Smooth muscle cell (in vitro differentiated cells): ENCODE measurements around the gene GPR42. TPM values are rescaled to one million over a fixed set of nuclear protein-coding genes. Genes with fewer than 3 reads are reported as not detected.
"Not testable (repeated sequence)": the region's sequence is repeated elsewhere in the genome, so short reads cannot be mapped to it uniquely, and the experiment has no call there.

Experiments
- DNase-seq: peaks from one replicate; lab custom pipeline; 2025; ENCODE audit not compliant: unreplicated experiment; lab: John Stamatoyannopoulos, UW
- H2AFZ ChIP-seq: fragments of 200-600 bp; sonication (generic); 2 replicates; pipeline ENCODE4 v1.6.0; 2016; ENCODE audit warnings: antibody characterized with exemption, low read depth, mild to moderate bottlenecking
- H3F3A ChIP-seq: fragments of 200-600 bp; sonication (generic); 2 replicates; pipeline ENCODE4 v1.6.0; 2017; ENCODE audit warnings: antibody characterized with exemption, low read depth
- H3K27ac ChIP-seq: fragments of 200-600 bp; sonication (generic); 2 replicates; pipeline ENCODE4 v1.5.1; 2016; ENCODE audit warnings: low read depth, mild to moderate bottlenecking
- H3K27me3 ChIP-seq: fragments of 200-600 bp; sonication (generic); 2 replicates; pipeline ENCODE4 v1.6.1; 2016; ENCODE audit warnings: low read depth, mild to moderate bottlenecking
- H3K36me3 ChIP-seq: fragments of 200-600 bp; sonication (generic); 2 replicates; pipeline ENCODE4 v1.5.1; 2016; ENCODE audit warnings: low read depth
- H3K4me1 ChIP-seq: fragments of 200-600 bp; sonication (generic); 2 replicates; pipeline ENCODE4 v1.5.1; 2016; ENCODE audit warnings: low read depth
- H3K4me2 ChIP-seq: fragments of 200-600 bp; sonication (generic); 2 replicates; pipeline ENCODE4 v1.6.0; 2016; ENCODE audit warnings: mild to moderate bottlenecking
- H3K4me3 ChIP-seq: fragments of 200-600 bp; sonication (generic); 2 replicates; pipeline ENCODE4 v1.5.1; 2016; ENCODE audit warnings: mild to moderate bottlenecking
- H3K79me2 ChIP-seq: fragments of 200-600 bp; sonication (generic); 2 replicates; pipeline ENCODE4 v1.6.0; 2016; ENCODE audit warnings: low read depth, mild to moderate bottlenecking
- H3K9ac ChIP-seq: fragments of 200-600 bp; sonication (generic); 2 replicates; pipeline ENCODE4 v1.6.0; 2016; ENCODE audit warnings: low read depth
- H3K9me3 ChIP-seq: fragments of 200-600 bp; sonication (generic); replicated peaks from 2 replicates; pipeline ENCODE4 v1.5.1; 2016; ENCODE audit warnings: low read depth
- H4K20me1 ChIP-seq: fragments of 200-600 bp; sonication (generic); 2 replicates; pipeline ENCODE4 v1.6.0; 2016; ENCODE audit warnings: low read depth
- WGBS: methylation state at CpG from one replicate; pipeline ENCODE4 v1.1.7; 2016; ENCODE audit warnings: low lambda C conversion rate; 5-methylcytosine and 5-hydroxymethylcytosine counted together
- polyA plus RNA-seq: library from polyadenylated mRNA; unstranded; fragments of >200 nt; fragmentation: Nextera tagmentation; extraction: Ambion mirVana; gene quantifications from 2 replicates; pipeline ENCODE4 v1.2.1, GENCODE V29; 2016
- total RNA-seq: library from RNA; depleted of rRNA; stranded (reverse); fragments of >200 nt; gene quantifications from 2 replicates; pipeline ENCODE4 v1.2.3, GENCODE V29; 2014
- TF ChIP-seq, protein P1 (sequence below): fragments of 200-600 bp; sonication (generic); IDR thresholded peaks from 2 replicates; pipeline ENCODE4 v1.5.1; 2017; ENCODE audit warnings: borderline replicate concordance, mild to moderate bottlenecking, antibody characterized with exemption; ENCODE audit not compliant: insufficient read depth, poor library complexity, severe bottlenecking

GPR42 gene
- total and polyA plus RNA-seq, 2 experiments from 2014 or later, result not detected

DNA sequence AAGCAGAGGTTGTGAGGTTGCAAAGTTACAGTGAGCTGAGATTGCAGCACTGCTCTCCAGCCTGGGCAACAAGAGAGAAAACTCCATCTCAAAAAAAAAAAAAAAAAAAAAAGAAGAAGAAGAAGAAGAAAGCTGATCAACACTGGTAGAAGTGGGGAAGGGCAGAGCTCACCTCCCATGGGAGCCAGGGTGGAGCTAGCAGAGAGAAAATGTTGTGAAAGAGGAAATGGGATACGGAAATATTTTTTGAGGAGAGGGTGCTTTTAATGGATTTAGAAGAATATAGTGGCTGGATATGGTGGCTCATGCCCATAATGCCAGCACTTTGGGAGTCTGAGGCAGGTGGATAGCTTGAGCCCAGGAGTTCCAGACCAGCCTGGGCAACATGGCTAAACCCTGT lies 6.8 kb downstream of the GPR42 start:
- no peaks in the 10 kb centered on the region for H4K20me1 ChIP-seq
- TF ChIP-seq, protein P1, sequence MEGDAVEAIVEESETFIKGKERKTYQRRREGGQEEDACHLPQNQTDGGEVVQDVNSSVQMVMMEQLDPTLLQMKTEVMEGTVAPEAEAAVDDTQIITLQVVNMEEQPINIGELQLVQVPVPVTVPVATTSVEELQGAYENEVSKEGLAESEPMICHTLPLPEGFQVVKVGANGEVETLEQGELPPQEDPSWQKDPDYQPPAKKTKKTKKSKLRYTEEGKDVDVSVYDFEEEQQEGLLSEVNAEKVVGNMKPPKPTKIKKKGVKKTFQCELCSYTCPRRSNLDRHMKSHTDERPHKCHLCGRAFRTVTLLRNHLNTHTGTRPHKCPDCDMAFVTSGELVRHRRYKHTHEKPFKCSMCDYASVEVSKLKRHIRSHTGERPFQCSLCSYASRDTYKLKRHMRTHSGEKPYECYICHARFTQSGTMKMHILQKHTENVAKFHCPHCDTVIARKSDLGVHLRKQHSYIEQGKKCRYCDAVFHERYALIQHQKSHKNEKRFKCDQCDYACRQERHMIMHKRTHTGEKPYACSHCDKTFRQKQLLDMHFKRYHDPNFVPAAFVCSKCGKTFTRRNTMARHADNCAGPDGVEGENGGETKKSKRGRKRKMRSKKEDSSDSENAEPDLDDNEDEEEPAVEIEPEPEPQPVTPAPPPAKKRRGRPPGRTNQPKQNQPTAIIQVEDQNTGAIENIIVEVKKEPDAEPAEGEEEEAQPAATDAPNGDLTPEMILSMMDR, result no peak
- no peaks in the 10 kb centered on the region for H3K79me2 ChIP-seq
- no peak overlapping the region for H3K27ac ChIP-seq
- H3K9me3 ChIP-seq, result no peaks in the 10 kb centered on the region
- no peaks in the 10 kb centered on the region for H3F3A ChIP-seq
- H3K36me3 ChIP-seq, result no peaks in the 10 kb centered on the region
- WGBS, result 83% methylated on average over 1 of the region's 1 CpG
- no peak overlapping the region for H3K4me2 ChIP-seq
- no peaks in the 10 kb centered on the region for H3K4me1 ChIP-seq
- H3K27me3 ChIP-seq, result no peaks in the 10 kb centered on the region
- H3K9ac ChIP-seq, result no peak overlapping the region
- H2AFZ ChIP-seq, result no peak overlapping the region
- DNase-seq, result no peak
- H3K4me3 ChIP-seq, result no peak overlapping the region

DNA sequence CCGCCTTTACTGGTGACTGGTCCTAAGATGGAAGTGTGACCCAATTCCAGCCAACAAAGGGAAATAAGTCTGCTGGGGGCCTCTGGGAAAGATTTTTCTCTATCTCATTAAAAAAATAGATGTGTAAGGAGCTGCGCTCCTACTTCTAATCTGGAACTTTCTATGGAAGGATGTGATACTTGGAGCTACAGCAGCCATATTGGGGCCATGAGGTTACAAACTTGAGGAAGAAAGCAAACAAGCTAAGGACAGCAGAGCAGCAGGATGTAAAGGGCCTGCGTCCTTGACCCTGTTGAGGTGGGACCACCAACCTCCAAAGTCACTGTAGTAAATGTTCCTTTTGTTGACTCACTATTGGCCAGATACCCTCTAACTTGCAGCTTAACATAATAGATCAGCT lies 7.5 kb downstream of the GPR42 start:
- no peaks in the 10 kb centered on the region for H3K79me2 ChIP-seq
- 93% methylated on average over 3 of the region's 3 CpGs for WGBS
- H3K36me3 ChIP-seq, result no peaks in the 10 kb centered on the region
- no peak overlapping the region for H3K4me3 ChIP-seq
- no peak overlapping the region for H3K27ac ChIP-seq
- no peak overlapping the region for H2AFZ ChIP-seq
- H3K9me3 ChIP-seq, result no peaks in the 10 kb centered on the region
- TF ChIP-seq, protein P1, result no peak
- H3F3A ChIP-seq, result no peaks in the 10 kb centered on the region
- no peaks in the 10 kb centered on the region for H3K4me1 ChIP-seq
- no peak for DNase-seq
- H3K9ac ChIP-seq, result no peak overlapping the region
- H3K4me2 ChIP-seq, result no peak overlapping the region
- no peaks in the 10 kb centered on the region for H3K27me3 ChIP-seq
- no peaks in the 10 kb centered on the region for H4K20me1 ChIP-seq

DNA sequence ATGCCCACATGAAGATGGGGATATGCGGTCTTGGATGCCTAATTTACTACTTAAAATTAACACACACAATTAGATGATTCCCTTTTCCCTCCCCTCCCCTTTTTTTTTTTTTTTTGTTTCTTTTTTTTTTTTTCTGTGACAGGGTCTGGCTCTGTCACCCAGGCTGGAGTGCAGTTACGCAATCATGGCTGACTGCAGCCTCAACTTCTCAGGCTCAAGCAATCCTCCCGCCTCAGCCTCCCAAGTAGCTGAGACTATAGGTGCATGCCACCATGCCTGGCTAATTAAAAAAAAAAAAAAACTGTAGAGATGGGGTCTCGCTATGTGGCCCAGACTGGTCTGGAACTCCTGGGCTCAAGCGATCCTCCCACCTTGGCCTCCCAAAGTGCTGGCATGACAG lies 8.7 kb downstream of the GPR42 start:
- H3K36me3 ChIP-seq, H3K4me1 ChIP-seq, H4K20me1 ChIP-seq, H3K27me3 ChIP-seq, H3K4me2 ChIP-seq, H3K27ac ChIP-seq, H3K9me3 ChIP-seq, DNase-seq, H3K4me3 ChIP-seq, H3F3A ChIP-seq, H3K79me2 ChIP-seq, H2AFZ ChIP-seq, H3K9ac ChIP-seq: not testable (repeated sequence)
- 92% methylated on average over 5 of the region's 5 CpGs for WGBS

GRCh38 chr19:35379992-35380391 lies 9.1 kb downstream of the GPR42 start:
- TF ChIP-seq, protein P1, result no peak
- 47% methylated on average over 1 of the region's 1 CpG for WGBS

More at GRCh38 chr19:35379992-35380391, 9.1 kb downstream of the GPR42 start:
- H3K9me3 ChIP-seq, result no peaks in the 10 kb centered on the region
- no peaks in the 10 kb centered on the region for H4K20me1 ChIP-seq
- no peak overlapping the region for H3K9ac ChIP-seq
- no peak overlapping the region for H3K4me3 ChIP-seq
- no peak for DNase-seq
- no peaks in the 10 kb centered on the region for H3K27me3 ChIP-seq
- no peak overlapping the region for H3K27ac ChIP-seq
- no peaks in the 10 kb centered on the region for H3K36me3 ChIP-seq
- H3K4me2 ChIP-seq, result no peak overlapping the region
- no peaks in the 10 kb centered on the region for H3F3A ChIP-seq
- no peaks in the 10 kb centered on the region for H3K79me2 ChIP-seq
- H2AFZ ChIP-seq, result no peak overlapping the region
- no peaks in the 10 kb centered on the region for H3K4me1 ChIP-seq
